GM23338 (cell line): ENCODE data around the gene ARHGAP4. TPM values are rescaled to one million over a fixed set of nuclear protein-coding genes. Genes with fewer than 3 reads are reported as not detected.

Source experiments
- ATAC-seq: fragments of 200-7000 bp; cut with Tn5 transposase; 3 replicates; pipeline ENCODE4 v1.9.1; 2020
- DNase-seq: peaks from one replicate; pipeline ENCODE4 v3.0.0-alpha.2; 2015; ENCODE audit warnings: low spot score
- H2AFZ ChIP-seq: fragments of 200-600 bp; sonication (generic); 2 replicates; pipeline ENCODE4 v1.8.0; 2016; ENCODE audit warnings: antibody characterized with exemption, mild to moderate bottlenecking, moderate library complexity
- H3F3A ChIP-seq: fragments of 200-600 bp; sonication (generic); replicated peaks from 2 replicates; pipeline ENCODE4 v1.8.0; 2017; ENCODE audit warnings: antibody characterized with exemption, mixed run types, low read depth
- H3K27ac ChIP-seq: fragments of 200-600 bp; sonication (generic); 2 replicates; pipeline ENCODE4 v1.6.1; 2016; ENCODE audit warnings: low read depth
- H3K27me3 ChIP-seq: fragments of 200-600 bp; sonication (generic); 2 replicates; pipeline ENCODE4 v1.8.0; 2016; ENCODE audit warnings: mild to moderate bottlenecking, mixed run types, moderate library complexity; ENCODE audit not compliant: insufficient read depth
- H3K36me3 ChIP-seq: fragments of 200-600 bp; sonication (generic); 2 replicates; pipeline ENCODE4 v1.8.0; 2016; ENCODE audit warnings: mild to moderate bottlenecking; ENCODE audit not compliant: insufficient read depth
- H3K4me1 ChIP-seq: fragments of 200-600 bp; sonication (generic); 2 replicates; pipeline ENCODE4 v1.8.0; 2016; ENCODE audit warnings: mild to moderate bottlenecking, moderate library complexity; ENCODE audit not compliant: insufficient read depth
- H3K4me2 ChIP-seq: fragments of 200-600 bp; sonication (generic); 2 replicates; pipeline ENCODE4 v1.7.1; 2017; ENCODE audit warnings: mixed run types
- H3K4me3 ChIP-seq: fragments of 200-600 bp; sonication (generic); 2 replicates; pipeline ENCODE4 v1.6.1; 2016; ENCODE audit warnings: mixed run types
- H3K79me2 ChIP-seq: fragments of 200-600 bp; sonication (generic); replicated peaks from 2 replicates; pipeline ENCODE4 v1.8.0; 2017; ENCODE audit warnings: mild to moderate bottlenecking; ENCODE audit not compliant: insufficient read depth
- H3K9me2 ChIP-seq: fragments of 200-600 bp; sonication (generic); 2 replicates; pipeline ENCODE4 v1.8.0; 2017; ENCODE audit not compliant: insufficient read depth
- H4K20me1 ChIP-seq: fragments of 200-600 bp; sonication (generic); replicated peaks from 2 replicates; pipeline ENCODE4 v1.8.0; 2017; ENCODE audit warnings: mild to moderate bottlenecking; ENCODE audit not compliant: insufficient read depth
- H3K27ac Mint-ChIP-seq: 2 replicates; pipeline ENCODE4 v1.8.0; 2020; ENCODE audit warnings: inconsistent platforms, mild to moderate bottlenecking, moderate library complexity, mixed read lengths
- H3K27me3 Mint-ChIP-seq: 3 replicates; pipeline ENCODE4 v1.8.0; 2022; ENCODE audit warnings: low read depth, mild to moderate bottlenecking, moderate library complexity, mixed read lengths, inconsistent platforms; ENCODE audit not compliant: insufficient read depth, poor library complexity
- H3K36me3 Mint-ChIP-seq: 3 replicates; pipeline ENCODE4 v1.8.0; 2021; ENCODE audit warnings: low read depth, mild to moderate bottlenecking, inconsistent platforms, moderate library complexity, mixed read lengths
- H3K4me1 Mint-ChIP-seq: 3 replicates; pipeline ENCODE4 v1.8.0; 2020; ENCODE audit warnings: mild to moderate bottlenecking, inconsistent platforms, mixed read lengths
- H3K4me3 Mint-ChIP-seq: 3 replicates; pipeline ENCODE4 v1.8.0; 2021; ENCODE audit warnings: moderate library complexity, mild to moderate bottlenecking, inconsistent platforms, mixed read lengths
- H3K9me3 Mint-ChIP-seq: 3 replicates; pipeline ENCODE4 v1.8.0; 2020; ENCODE audit warnings: moderate library complexity, mild to moderate bottlenecking, inconsistent platforms, mixed read lengths
- CREB1 ChIP-seq: fragments of 250-450 bp; sonication (Bioruptor Pico); IDR thresholded peaks from 2 replicates; pipeline ENCODE4 v1.5.0; 2020; ENCODE audit warnings: low read depth, mild to moderate bottlenecking, moderate library complexity
- CTCF ChIP-seq, 2 experiments: fragments of 200-600 bp in 1 of 2; sonication (generic) in 1 of 2; conservative IDR thresholded peaks; 2 replicates each; pipeline versions ENCODE4 v1.5.1 to v1.6.1; 2016 to 2017; ENCODE audit warnings: antibody characterized with exemption in 2 of 2, low read depth in 2 of 2, mild to moderate bottlenecking in 2 of 2, moderate library complexity in 1 of 2
- ETS1 ChIP-seq: IDR thresholded peaks from 2 replicates; pipeline ENCODE4 v1.6.1; 2016; ENCODE audit warnings: antibody characterized with exemption
- EZH2 ChIP-seq: fragments of 200-600 bp; sonication (generic); IDR thresholded peaks from one replicate; pipeline ENCODE4 v1.8.0; 2017; ENCODE audit warnings: antibody characterized with exemption, mild to moderate bottlenecking, low read depth; ENCODE audit not compliant: unreplicated experiment
- EZH2phosphoT487 ChIP-seq: fragments of 200-600 bp; sonication (generic); IDR thresholded peaks from one replicate; pipeline ENCODE4 v1.8.1; 2018; ENCODE audit warnings: antibody characterized with exemption; ENCODE audit not compliant: unreplicated experiment
- JUNB ChIP-seq: IDR thresholded peaks from one replicate; pipeline ENCODE4 v1.6.1; 2016; ENCODE audit warnings: antibody characterized with exemption; ENCODE audit not compliant: unreplicated experiment
- NANOG ChIP-seq: IDR thresholded peaks from 2 replicates; pipeline ENCODE4 v1.6.1; 2016; ENCODE audit warnings: antibody characterized with exemption, borderline replicate concordance
- POLR2AphosphoS5 ChIP-seq: IDR thresholded peaks from 2 replicates; pipeline ENCODE4 v1.6.1; 2016; ENCODE audit warnings: antibody characterized with exemption, low read depth
- REST ChIP-seq: IDR thresholded peaks from one replicate; pipeline ENCODE4 v1.6.1; 2018; ENCODE audit warnings: antibody characterized with exemption; ENCODE audit not compliant: unreplicated experiment
- STAT1 ChIP-seq: IDR thresholded peaks from one replicate; pipeline ENCODE4 v1.6.1; 2016; ENCODE audit warnings: antibody characterized with exemption; ENCODE audit not compliant: unreplicated experiment
- ZNF114 ChIP-seq: fragments of 250-450 bp; sonication (Bioruptor Pico); IDR thresholded peaks from 2 replicates; pipeline ENCODE4 v1.5.0; 2020; ENCODE audit warnings: mild to moderate bottlenecking, moderate library complexity
- ZNF331 ChIP-seq: fragments of 250-450 bp; sonication (Bioruptor Pico); IDR thresholded peaks from 2 replicates; pipeline ENCODE4 v1.5.0; 2020; ENCODE audit warnings: low read depth, mild to moderate bottlenecking, moderate library complexity
- ZNF462 ChIP-seq: fragments of 250-450 bp; sonication (Bioruptor Pico); IDR thresholded peaks from 2 replicates; pipeline ENCODE4 v1.5.0; 2020; ENCODE audit warnings: mild to moderate bottlenecking, moderate library complexity
- polyA plus RNA-seq: library from polyadenylated mRNA; unstranded; fragments of >200 nt; fragmentation: Nextera tagmentation; extraction: Ambion mirVana; gene quantifications from 2 replicates; pipeline ENCODE4 v1.2.1, GENCODE V29; 2016
- total RNA-seq: library from RNA; depleted of rRNA; stranded (reverse); fragments of >200 nt; shearing (Covaris generic); gene quantifications from 2 replicates; pipeline ENCODE4 v1.2.3, GENCODE V29; 2014

ARHGAP4 gene
- total and polyA plus RNA-seq, 2 experiments from 2014 or later = 21.5 to 59.5 TPM

- Histone ChIP-seq H4K20me1 (no peaks in the 10 kb centered on the region), H3K4me2 (no peak overlapping the region), H3K27me3 (no peaks in the 10 kb centered on the region), H2AFZ (no peak overlapping the region), H3K4me1 (peaks cover 16% of the 10 kb centered on the region; the same call in 1 of the 2 replicates), H3K27ac (no peak overlapping the region), H3K79me2 (no peaks in the 10 kb centered on the region), H3F3A (no peaks in the 10 kb centered on the region), H3K9me2 (no peaks in the 10 kb centered on the region), H3K4me3 (no peak overlapping the region), H3K36me3 (no peaks in the 10 kb centered on the region)
- peaks cover 8% of the 10 kb centered on the region for H3K36me3 Mint-ChIP-seq
- H3K27ac Mint-ChIP-seq = no peak overlapping the region
- no peak overlapping the region; the same call in 2 of the 3 replicates for H3K4me3 Mint-ChIP-seq
- ATAC-seq (no peak), DNase-seq (no peak)
- no peak for TF ChIP-seq EZH2
- TF ChIP-seq NANOG = no peak
- no peak for TF ChIP-seq REST
- no peak for TF ChIP-seq ZNF114 (CRISPR knock-in tag)
- no peak for TF ChIP-seq ZNF462 (CRISPR knock-in tag)
- TF ChIP-seq ETS1 = no peak
- no peak for TF ChIP-seq CREB1 (CRISPR knock-in tag)
- TF ChIP-seq JUNB = no peak
- no peak for TF ChIP-seq CTCF (conservative IDR thresholded peaks at IDR 0.05; ENCODE audit: low read depth in 2 of 2)
- no peak for TF ChIP-seq POLR2AphosphoS5
- no peak for TF ChIP-seq EZH2phosphoT487
- TF ChIP-seq ZNF331 (CRISPR knock-in tag) = no peak
- TF ChIP-seq STAT1 = no peak
- peaks cover 14% of the 10 kb centered on the region for H3K27me3 Mint-ChIP-seq
- H3K4me1 Mint-ChIP-seq = peaks cover 57% of the 10 kb centered on the region
- no peaks in the 10 kb centered on the region; the same call in 2 of the 3 replicates for H3K9me3 Mint-ChIP-seq
These were observed 52.0 kb downstream of the ARHGAP4 start for GRCh38 chrX:153874085-153874365.
